Body of pancreas (tissue), 4 donors: Measurements from ENCODE around the gene CHD6. TPM values are rescaled to one million over a fixed set of nuclear protein-coding genes. Genes with fewer than 3 reads are reported as not detected.

Experiments
- ATAC-seq: fragments of 150-250 bp; one replicate; pipeline ENCODE4 v1.9.1; 2016
- DNase-seq, 4 donors: peaks; one replicate each; pipeline ENCODE4 v3.0.0-alpha.2; 2019
- H3K27ac ChIP-seq, 4 donors: fragments of 200-600 bp; sonication (generic); 1 replicate in 3 of 4; 2 replicates in 1 of 4; pipeline versions ENCODE4 v1.5.1 to v1.6.1; 2016 to 2019; ENCODE audit warnings: mild to moderate bottlenecking in 1 of 4, mixed read lengths in 1 of 4, moderate library complexity in 1 of 4
- H3K27me3 ChIP-seq, 2 donors: fragments of 200-600 bp; sonication (generic); one replicate each; pipeline ENCODE4 v1.6.0; 2016; ENCODE audit warnings: mild to moderate bottlenecking in 1 of 2
- H3K36me3 ChIP-seq, 2 donors: fragments of 200-600 bp; sonication (generic); replicated peaks in 1 of 2; 2 replicates each; pipeline ENCODE4 v1.5.1; 2016; ENCODE audit warnings: low read depth in 2 of 2; ENCODE audit not compliant: insufficient read depth in 1 of 2
- H3K4me1 ChIP-seq: fragments of 200-600 bp; sonication (generic); one replicate; pipeline ENCODE4 v1.6.0; 2016
- H3K4me3 ChIP-seq, 2 donors: fragments of 200-600 bp; sonication (generic); 1 replicate in 1 of 2; 2 replicates in 1 of 2; pipeline ENCODE4 v1.5.1; 2016 to 2019
- H3K9me3 ChIP-seq, 3 donors: fragments of 200-600 bp; sonication (generic); 1 replicate in 2 of 3; 2 replicates in 1 of 3; pipeline ENCODE4 v1.5.1; 2016
- POLR2A ChIP-seq, 3 donors: fragments of 450-650 bp; IDR thresholded peaks; one replicate each; pipeline ENCODE4 v1.6.1; 2016; ENCODE audit warnings: antibody characterized with exemption in 3 of 3, mild to moderate bottlenecking in 2 of 3
- WGBS, 2 donors: methylation state at CpG; one replicate each; pipeline ENCODE4 v1.1.5; 2017; 5-methylcytosine and 5-hydroxymethylcytosine counted together
- intact Hi-C: fragments of 100-400 bp; cut with DNase I; formaldehyde crosslinking; loops from one replicate; pipeline ENCODE4 v1.15.1; 2023
- total RNA-seq, 2 donors: library from RNA; depleted of rRNA; stranded (reverse); fragments of >200 nt; gene quantifications; one replicate each; pipeline ENCODE4 v1.1.0, GENCODE V29; 2016
- TF ChIP-seq, protein P1 (sequence below), 7 experiments: fragments of 450-650 bp in 4 of 7; fragments of 200-600 bp in 3 of 7; sonication (generic) in 3 of 7; IDR thresholded peaks; one replicate each; pipeline ENCODE4 v1.5.1; 2016 to 2019; ENCODE audit warnings: antibody characterized with exemption in 7 of 7

Gene CHD6
- total RNA-seq, 2 donors from 2014 or later = 21.8 to 43.5 TPM

DNA sequence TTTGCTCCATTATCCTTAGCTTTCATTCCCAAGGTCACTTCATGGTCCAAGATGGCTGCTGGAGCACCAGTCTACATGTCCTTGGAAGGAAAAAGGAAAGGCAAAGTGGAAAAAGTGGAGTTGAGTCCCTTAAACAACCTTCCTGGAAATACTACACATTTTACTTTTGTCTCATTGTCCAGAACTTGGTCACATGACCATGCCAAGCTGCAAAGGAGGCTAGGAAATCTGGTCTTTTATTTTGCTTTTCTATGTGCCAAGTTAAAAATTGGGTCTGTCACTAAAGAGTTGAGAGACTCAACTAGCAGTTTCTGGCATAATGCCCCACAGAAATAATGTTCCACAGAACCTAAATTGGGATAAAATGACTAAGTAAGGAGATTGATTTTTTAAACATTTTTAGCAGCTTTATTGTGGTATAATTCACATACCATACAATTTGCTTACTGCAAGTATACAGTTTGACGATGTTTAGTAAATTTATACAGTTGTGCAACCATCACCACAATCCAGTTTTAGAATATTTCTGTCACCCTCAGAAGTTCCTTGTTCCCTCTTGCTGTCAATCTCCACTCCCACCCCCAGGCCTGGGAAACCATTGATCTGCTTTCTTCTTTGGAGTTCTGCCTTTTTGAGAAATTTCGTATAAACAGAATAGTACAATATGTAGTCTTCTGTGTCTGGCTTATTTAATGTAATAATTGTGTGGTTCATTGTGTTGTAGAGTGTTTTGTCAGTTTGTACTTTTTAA lies 5.6 kb upstream of the CHD6 start:
- intact Hi-C loops = no loop called here
- no peak for ATAC-seq
- H3K4me1 ChIP-seq = no peaks in the 10 kb centered on the region
- DNase-seq = no peak
- no peak overlapping the region for H3K27ac ChIP-seq
- H3K9me3 ChIP-seq = no peaks in the 10 kb centered on the region
- no peaks in the 10 kb centered on the region for H3K36me3 ChIP-seq
- H3K27me3 ChIP-seq = no peaks in the 10 kb centered on the region
- TF ChIP-seq, protein P1, sequence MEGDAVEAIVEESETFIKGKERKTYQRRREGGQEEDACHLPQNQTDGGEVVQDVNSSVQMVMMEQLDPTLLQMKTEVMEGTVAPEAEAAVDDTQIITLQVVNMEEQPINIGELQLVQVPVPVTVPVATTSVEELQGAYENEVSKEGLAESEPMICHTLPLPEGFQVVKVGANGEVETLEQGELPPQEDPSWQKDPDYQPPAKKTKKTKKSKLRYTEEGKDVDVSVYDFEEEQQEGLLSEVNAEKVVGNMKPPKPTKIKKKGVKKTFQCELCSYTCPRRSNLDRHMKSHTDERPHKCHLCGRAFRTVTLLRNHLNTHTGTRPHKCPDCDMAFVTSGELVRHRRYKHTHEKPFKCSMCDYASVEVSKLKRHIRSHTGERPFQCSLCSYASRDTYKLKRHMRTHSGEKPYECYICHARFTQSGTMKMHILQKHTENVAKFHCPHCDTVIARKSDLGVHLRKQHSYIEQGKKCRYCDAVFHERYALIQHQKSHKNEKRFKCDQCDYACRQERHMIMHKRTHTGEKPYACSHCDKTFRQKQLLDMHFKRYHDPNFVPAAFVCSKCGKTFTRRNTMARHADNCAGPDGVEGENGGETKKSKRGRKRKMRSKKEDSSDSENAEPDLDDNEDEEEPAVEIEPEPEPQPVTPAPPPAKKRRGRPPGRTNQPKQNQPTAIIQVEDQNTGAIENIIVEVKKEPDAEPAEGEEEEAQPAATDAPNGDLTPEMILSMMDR (IDR thresholded peaks at IDR 0.05) = no peak
- no peak for TF ChIP-seq POLR2A (IDR thresholded peaks at IDR 0.05)
- WGBS, 2 donors = 52 to 70% methylated on average over 2 of the region's 2 CpGs
- no peak overlapping the region for H3K4me3 ChIP-seq

DNA sequence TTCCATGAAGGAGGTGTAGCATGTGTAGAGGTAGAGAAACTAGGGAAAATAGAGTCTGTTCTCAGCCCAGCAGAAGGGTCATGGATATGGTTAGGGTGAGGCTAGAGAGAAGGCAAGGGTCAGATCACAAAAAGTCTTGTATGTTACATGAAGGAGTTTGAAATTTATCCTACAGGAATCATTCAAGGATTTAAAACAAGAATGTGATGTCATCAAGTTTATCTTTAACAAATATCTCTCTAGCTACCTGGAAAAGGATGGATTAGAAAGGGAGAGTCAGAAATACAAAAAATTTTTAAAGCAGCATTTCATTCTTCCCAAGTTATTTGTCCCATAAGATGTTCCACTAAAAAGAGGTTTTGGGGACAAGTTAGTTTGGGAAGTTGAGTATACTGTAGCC lies 4.4 kb upstream of the CHD6 start:
- TF ChIP-seq POLR2A (IDR thresholded peaks at IDR 0.05) = no peak
- TF ChIP-seq, protein P1 (IDR thresholded peaks at IDR 0.05) = no peak
- no peaks in the 10 kb centered on the region for H3K9me3 ChIP-seq
- no peaks in the 10 kb centered on the region for H3K36me3 ChIP-seq
- no peaks in the 10 kb centered on the region for H3K4me1 ChIP-seq
- DNase-seq (no peak), ATAC-seq (no peak)
- H3K27me3 ChIP-seq = no peaks in the 10 kb centered on the region
- intact Hi-C loops = no loop called here
- H3K4me3 ChIP-seq = no peak overlapping the region
- no peak overlapping the region for H3K27ac ChIP-seq

DNA sequence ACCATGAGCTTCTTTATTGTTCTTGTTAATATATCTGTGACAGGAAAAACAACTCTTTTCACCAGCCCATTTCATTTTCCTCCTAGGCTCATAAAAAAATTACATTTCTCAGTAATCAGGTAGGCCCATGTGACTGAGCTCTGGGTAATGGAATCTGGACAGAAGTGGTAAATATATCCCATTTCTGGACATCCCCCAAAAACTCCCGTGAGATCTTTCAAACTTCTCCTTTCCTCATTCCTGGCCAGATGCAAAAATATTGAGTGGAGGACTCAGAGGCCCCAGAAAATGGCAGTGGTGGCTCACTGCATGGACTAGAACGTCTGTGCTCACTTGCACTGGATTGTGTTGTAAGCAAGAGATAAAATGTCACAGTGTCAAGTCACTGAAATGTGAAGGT lies 3.8 kb upstream of the CHD6 start:
- Histone ChIP-seq H3K36me3 (no peaks in the 10 kb centered on the region), H3K9me3 (no peaks in the 10 kb centered on the region), H3K27me3 (no peaks in the 10 kb centered on the region), H3K4me3 (no peak overlapping the region), H3K27ac (no peak overlapping the region), H3K4me1 (peaks cover 3% of the 10 kb centered on the region)
- DNase-seq = no peak
- ATAC-seq = no peak
- intact Hi-C loops = no loop called here
- TF ChIP-seq POLR2A (IDR thresholded peaks at IDR 0.05) = no peak
- TF ChIP-seq, protein P1 (IDR thresholded peaks at IDR 0.05) = no peak
- 36 to 39% methylated on average over 2 of the region's 2 CpGs for WGBS, 2 donors

DNA sequence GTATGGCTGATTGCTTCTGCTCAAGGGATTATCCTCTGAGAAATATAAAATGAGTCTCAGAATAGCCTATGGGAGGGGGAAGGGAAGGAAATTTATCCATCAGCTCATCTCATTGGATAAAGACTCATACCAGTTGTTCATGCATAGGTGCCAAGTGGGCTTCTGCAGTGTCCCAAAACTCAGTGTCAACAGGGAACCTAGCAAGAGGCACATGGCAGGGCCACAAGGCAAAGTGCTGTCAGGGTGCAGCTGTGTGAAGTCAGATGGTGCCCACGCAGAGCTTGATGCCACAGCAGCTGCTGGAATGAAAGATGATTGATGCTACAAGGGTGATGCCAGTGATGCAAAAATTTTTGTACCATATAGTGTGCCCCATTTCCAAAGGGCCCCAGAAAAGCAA lies 3.2 kb upstream of the CHD6 start:
- Histone ChIP-seq H3K27ac (no peak overlapping the region), H3K36me3 (no peaks in the 10 kb centered on the region), H3K9me3 (no peaks in the 10 kb centered on the region), H3K4me1 (peaks cover 9% of the 10 kb centered on the region), H3K27me3 (no peaks in the 10 kb centered on the region), H3K4me3 (no peak overlapping the region)
- intact Hi-C loops = no loop called here
- ATAC-seq (no peak), DNase-seq (no peak)
- TF ChIP-seq, protein P1 (IDR thresholded peaks at IDR 0.05) = no peak
- 100% methylated on average over 1 of the region's 1 CpG; no CpG with 5 or more reads in 1 of the 2 donors for WGBS, 2 donors
